Fibroblast of lung (primary cell): ENCODE data around the gene NDUFA6. TPM values are rescaled to one million over a fixed set of nuclear protein-coding genes. Genes with fewer than 3 reads are reported as not detected.
"Not testable (repeated sequence)": the region's sequence is repeated elsewhere in the genome, so short reads cannot be mapped to it uniquely, and the experiment has no call there.

Source experiments
- DNase-seq, 2 donors: peaks; one replicate each; pipeline versions ENCODE4 v3.0.0 to v3.0.0-alpha.2; 2010; ENCODE audit warnings: low read depth in 2 of 2
- H2AFZ ChIP-seq: 2 replicates; pipeline ENCODE4 v1.5.1; 2012; ENCODE audit warnings: low read length, control low read depth, inconsistent platforms
- H3K27ac ChIP-seq: 2 replicates; pipeline ENCODE4 v1.5.1; 2011; ENCODE audit warnings: low read length, control low read depth; ENCODE audit not compliant: insufficient read depth
- H3K27me3 ChIP-seq: 2 replicates; pipeline ENCODE4 v1.5.1; 2011; ENCODE audit warnings: mild to moderate bottlenecking, low read length; ENCODE audit not compliant: control insufficient read depth, insufficient read depth
- H3K36me3 ChIP-seq: 2 replicates; pipeline ENCODE4 v1.5.1; 2011; ENCODE audit warnings: low read length; ENCODE audit not compliant: control insufficient read depth, insufficient read depth
- H3K4me1 ChIP-seq: 2 replicates; pipeline ENCODE4 v1.5.1; 2011; ENCODE audit warnings: low read length; ENCODE audit not compliant: control insufficient read depth, insufficient read depth; ENCODE audit errors: extremely low read depth
- H3K4me2 ChIP-seq: 2 replicates; pipeline ENCODE4 v1.5.1; 2011; ENCODE audit warnings: low read length, control low read depth; ENCODE audit not compliant: insufficient read depth; ENCODE audit errors: extremely low read depth
- H3K4me3 ChIP-seq, 4 experiments: fragments of 200-600 bp in 1 of 4; sonication (generic) in 1 of 4; replicated peaks in 1 of 4; 2 replicates each; pipeline ENCODE4 v1.5.1; 2011 to 2016; ENCODE audit warnings: low read length in 4 of 4, low read depth in 3 of 4, mild to moderate bottlenecking in 3 of 4, control low read depth in 2 of 4, inconsistent platforms in 1 of 4, mixed read lengths in 1 of 4; ENCODE audit not compliant: insufficient read depth in 1 of 4; ENCODE audit errors: control extremely low read depth in 1 of 4
- H3K79me2 ChIP-seq: 2 replicates; pipeline ENCODE4 v1.5.1; 2012; ENCODE audit warnings: mild to moderate bottlenecking, low read length, inconsistent platforms; ENCODE audit not compliant: control insufficient read depth, insufficient read depth
- H3K9ac ChIP-seq: 2 replicates; pipeline ENCODE4 v1.5.1; 2011; ENCODE audit warnings: mild to moderate bottlenecking, low read length, control low read depth; ENCODE audit not compliant: insufficient read depth
- H3K9me3 ChIP-seq: 2 replicates; pipeline ENCODE4 v1.5.1; 2012; ENCODE audit warnings: low read depth, low read length; ENCODE audit not compliant: control insufficient read depth, insufficient read depth
- H4K20me1 ChIP-seq: 2 replicates; pipeline ENCODE4 v1.5.1; 2011; ENCODE audit warnings: low read length; ENCODE audit not compliant: control insufficient read depth, insufficient read depth; ENCODE audit errors: extremely low read depth
- CTCF ChIP-seq, 2 donors: IDR thresholded peaks in 1 of 2; conservative IDR thresholded peaks in 1 of 2; 1 replicate in 1 of 2; 2 replicates in 1 of 2; pipeline ENCODE4 v1.5.1; 2011 to 2012; ENCODE audit warnings: low read length in 2 of 2, control low read depth in 1 of 2, inconsistent platforms in 1 of 2, low read depth in 1 of 2, mild to moderate bottlenecking in 1 of 2
- EZH2 ChIP-seq: IDR thresholded peaks from 2 replicates; pipeline ENCODE4 v1.5.1; 2012; ENCODE audit warnings: low read length, control low read depth, mild to moderate bottlenecking; ENCODE audit errors: missing control alignments
- polyA minus RNA-seq: library from RNA; depleted of rRNA, polyadenylated mRNA; stranded (reverse); fragments of >200 nt; gene quantifications from 2 replicates; pipeline ENCODE4 v1.2.3, GENCODE V29; 2011; ENCODE audit warnings: low replicate concordance
- polyA plus RNA-seq, 2 donors: library from polyadenylated mRNA; depleted of rRNA in 1 of 2; stranded (reverse) in 1 of 2; unstranded in 1 of 2; fragments of >200 nt; gene quantifications; 2 replicates each; pipeline ENCODE4 v1.2.1, GENCODE V29; 2011 to 2012; ENCODE audit warnings: missing spikeins in 1 of 2
- total RNA-seq: library from RNA; depleted of rRNA; stranded (reverse); fragments of >200 nt; gene quantifications from 2 replicates; pipeline ENCODE4 v1.2.1, GENCODE V29; 2014

Gene NDUFA6
- total RNA-seq (55.2 and 68.5 TPM in 2 replicates), polyA plus RNA-seq (87.8 and 100 TPM in 2 replicates), polyA minus RNA-seq (9.3 and 11.3 TPM in 2 replicates)
- 126 and 166 TPM in 2 replicates for polyA plus RNA-seq (2012)

- peaks cover 19% of the 10 kb centered on the region for H3K79me2 ChIP-seq
- H3K36me3 ChIP-seq = no peaks in the 10 kb centered on the region
- H3K4me2 ChIP-seq = peak within 1 kb of the TSS; percentile 90
- TF ChIP-seq CTCF (conservative IDR thresholded peaks at IDR 0.05 in 1 of 2, IDR thresholded peaks at IDR 0.05 in 1 of 2; ENCODE audit: low read depth in 1 of 2, low read length in 2 of 2) (peak; percentile 81 to 85), EZH2 (no peak)
- H3K4me1 ChIP-seq = peaks cover 4% of the 10 kb centered on the region
- peak within 1 kb of the TSS; percentile 95 for H3K9ac ChIP-seq
- no peaks in the 10 kb centered on the region for H3K9me3 ChIP-seq
- peak within 1 kb of the TSS; percentile 93 for H2AFZ ChIP-seq
- H3K4me3 ChIP-seq = peak within 1 kb of the TSS; percentile 80 to 96 (median 89)
- no peaks in the 10 kb centered on the region for H3K27me3 ChIP-seq
- peak within 1 kb of the TSS; percentile 99 for H3K27ac ChIP-seq
- peak; percentile 98 for DNase-seq
- H4K20me1 ChIP-seq = no peaks in the 10 kb centered on the region
Observed at GRCh38 chr22:42090596-42091454, at the start of gene NDUFA6. NDUFA6 (minus strand) TSS chr22:42090772; CDS start chr22:42090744, 28 bp downstream.

- not testable (repeated sequence) for H3K36me3 ChIP-seq, H3K4me1 ChIP-seq, H4K20me1 ChIP-seq, H3K4me2 ChIP-seq, H3K9ac ChIP-seq, H3K9me3 ChIP-seq, H3K27me3 ChIP-seq, H3K79me2 ChIP-seq, H2AFZ ChIP-seq, H3K4me3 ChIP-seq, H3K27ac ChIP-seq, DNase-seq
Observed at GRCh38 chr22:42140153-42140552, 49.6 kb upstream of the NDUFA6 start.

GRCh38 chr22:42139508-42139907 is 48.9 kb upstream of the NDUFA6 start:
- H3K4me1 ChIP-seq, H3K79me2 ChIP-seq, H3K27ac ChIP-seq, H3K27me3 ChIP-seq, H3K36me3 ChIP-seq, H2AFZ ChIP-seq, H3K9ac ChIP-seq, H4K20me1 ChIP-seq, DNase-seq, H3K4me3 ChIP-seq, H3K4me2 ChIP-seq, H3K9me3 ChIP-seq: not testable (repeated sequence)

GRCh38 chr22:42138972-42139371 is 48.4 kb upstream of the NDUFA6 start:
- H3K27me3 ChIP-seq = no peaks in the 10 kb centered on the region
- no peaks in the 10 kb centered on the region for H3K9me3 ChIP-seq
- no peaks in the 10 kb centered on the region for H3K79me2 ChIP-seq
- no peak overlapping the region for H3K4me3 ChIP-seq
- no peaks in the 10 kb centered on the region for H3K4me1 ChIP-seq
- H2AFZ ChIP-seq = no peak overlapping the region
- TF ChIP-seq CTCF (conservative IDR thresholded peaks at IDR 0.05 in 1 of 2, IDR thresholded peaks at IDR 0.05 in 1 of 2; ENCODE audit: low read depth in 1 of 2, low read length in 2 of 2) = no peak
- no peak for TF ChIP-seq EZH2
- no peak for DNase-seq
- H3K27ac ChIP-seq = no peak overlapping the region
- H3K4me2 ChIP-seq = no peak overlapping the region
- H4K20me1 ChIP-seq = no peaks in the 10 kb centered on the region
- H3K36me3 ChIP-seq = no peaks in the 10 kb centered on the region
- no peak overlapping the region for H3K9ac ChIP-seq
